Hepatic stellate cell (primary cell): ENCODE measurements around the gene STIP1.

Experiments
- DNase-seq: peaks from one replicate; pipeline ENCODE4 v3.0.0; 2011; ENCODE audit warnings: low spot score

The STIP1 gene

DNA sequence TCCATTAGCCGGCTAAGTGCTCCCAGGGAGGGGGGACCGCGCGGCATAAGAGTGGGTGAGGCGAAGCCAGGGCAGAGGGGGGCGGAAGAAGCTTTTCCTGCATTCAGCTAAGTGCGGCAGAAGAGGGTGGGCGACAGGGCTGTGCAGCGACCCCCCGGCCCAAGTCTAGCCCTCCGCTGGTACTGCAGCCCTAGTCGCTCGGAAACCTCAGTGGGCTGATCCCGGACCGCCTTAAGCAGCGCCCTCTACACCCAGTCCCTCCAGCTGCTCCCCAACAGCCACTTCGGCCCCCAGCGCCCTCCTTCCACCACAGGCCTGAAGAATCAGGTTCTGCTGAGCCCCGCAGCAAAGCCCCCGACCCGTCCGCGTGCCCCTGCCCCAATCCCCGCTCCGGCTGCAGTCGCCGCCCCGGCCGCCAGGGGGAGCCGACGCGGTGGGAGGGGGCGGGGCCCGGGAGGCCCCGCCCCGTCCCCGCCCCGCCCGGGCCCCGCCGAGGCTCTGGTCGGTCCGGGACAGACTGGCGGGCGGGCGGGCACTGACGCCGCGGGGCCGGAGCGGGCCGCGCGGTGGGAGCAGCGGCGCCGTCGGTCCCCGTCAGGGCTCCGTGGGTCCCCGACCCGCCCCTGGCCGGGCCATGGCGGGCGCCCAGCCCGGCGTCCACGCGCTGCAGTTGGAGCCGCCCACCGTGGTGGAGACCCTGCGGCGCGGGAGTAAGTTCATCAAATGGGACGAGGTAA lies 65.2 kb downstream of the STIP1 start, which contains the start of gene PLCB3:
Gene PLCB3 (plus strand): TSS at position 515 of the 737 bp plus-strand sequence. CDS start 120 bp downstream, at position 635.
- DNase-seq, result peak; percentile 84

DNA sequence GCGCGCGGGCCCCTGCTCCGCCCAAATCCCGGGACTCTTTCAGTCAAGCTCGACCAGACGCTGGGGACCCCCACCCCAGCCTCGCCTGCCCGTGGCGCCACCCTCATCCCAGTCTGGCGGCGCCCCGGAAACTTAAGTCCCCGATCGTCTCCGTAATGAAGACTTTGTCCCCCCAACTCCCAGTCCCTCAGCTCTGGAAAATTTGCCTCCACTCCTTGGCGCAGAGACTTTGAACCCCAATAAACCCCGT lies 65.7 kb downstream of the STIP1 start:
- DNase-seq, result no peak

GRCh38 chr11:64252003-64252872 lies 66.3 kb downstream of the STIP1 start:
- DNase-seq, result peak; percentile 85

DNA sequence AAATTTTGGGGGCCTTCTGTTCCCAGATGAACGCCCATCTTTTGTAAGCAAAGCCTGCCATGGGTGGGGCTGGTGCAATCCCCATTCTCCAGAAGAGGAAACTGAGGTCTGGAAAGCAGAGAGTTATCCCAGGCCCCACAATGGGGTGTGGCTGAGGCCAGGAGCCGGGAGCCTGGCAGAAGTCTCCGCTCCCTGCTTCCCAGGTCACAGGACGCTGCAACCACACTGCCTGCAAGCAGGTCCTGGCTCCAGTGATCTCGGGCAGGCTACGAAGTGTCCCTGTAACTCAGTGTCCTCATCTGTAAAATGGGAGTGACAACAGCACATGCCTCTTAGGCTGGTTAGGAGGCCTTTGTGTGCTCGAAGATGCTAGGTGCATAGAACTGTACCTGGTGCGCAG lies 67.1 kb downstream of the STIP1 start:
- no peak for DNase-seq

- peak; percentile 61 for DNase-seq
Observed at GRCh38 chr11:64253481-64253880, 67.5 kb downstream of the STIP1 start.
